ENCODE measurements around the gene ZNFX1.

Gene ZNFX1

GRCh38 chr20:49291200-49291599 is 13.3 kb upstream of the ZNFX1 start:
- no peak for DNase-seq

GRCh38 chr20:49290608-49291191 is 12.8 kb upstream of the ZNFX1 start:
- no peak for DNase-seq

- DNase-seq, result no peak
Measured at GRCh38 chr20:49288784-49289696, 11.2 kb upstream of the ZNFX1 start.

- no peak for DNase-seq
Measured at GRCh38 chr20:49288250-49288751, 10.4 kb upstream of the ZNFX1 start.

- no peak for DNase-seq
Measured at GRCh38 chr20:49287555-49288249, 9.8 kb upstream of the ZNFX1 start.

- DNase-seq, result no peak
Measured at GRCh38 chr20:49286689-49287551, 9.1 kb upstream of the ZNFX1 start.

- no peak for DNase-seq
Measured at GRCh38 chr20:49285813-49286494, 8.1 kb upstream of the ZNFX1 start.

GRCh38 chr20:49285233-49285668 is 7.4 kb upstream of the ZNFX1 start:
- no peak for DNase-seq

GRCh38 chr20:49284818-49285217 is 7.0 kb upstream of the ZNFX1 start:
- DNase-seq, result no peak

GRCh38 chr20:49283703-49284625 is 6.1 kb upstream of the ZNFX1 start:
- no peak for DNase-seq

- no peak for DNase-seq
Measured at GRCh38 chr20:49283176-49283702, 5.4 kb upstream of the ZNFX1 start.

- DNase-seq, result no peak
Measured at GRCh38 chr20:49282584-49283171, 4.8 kb upstream of the ZNFX1 start.

GRCh38 chr20:49281913-49282467 is 4.1 kb upstream of the ZNFX1 start:
- DNase-seq, result no peak

- no peak for DNase-seq
Measured at GRCh38 chr20:49281059-49281912, 3.4 kb upstream of the ZNFX1 start.

- no peak for DNase-seq
Measured at GRCh38 chr20:49280463-49281058, 2.7 kb upstream of the ZNFX1 start.

GRCh38 chr20:49279677-49280462 is 2.0 kb upstream of the ZNFX1 start:
- no peak for DNase-seq
